HG02642 (cell line): Measurements from ENCODE around the gene UBXN2A.

Source experiments
- ATAC-seq: cut with Tn5 transposase; IDR thresholded peaks from one replicate; pipeline ENCODE4 v1.9.1; 2021; ENCODE audit warnings: mild to moderate bottlenecking; ENCODE audit not compliant: unreplicated experiment, poor library complexity

Gene UBXN2A, protein sequence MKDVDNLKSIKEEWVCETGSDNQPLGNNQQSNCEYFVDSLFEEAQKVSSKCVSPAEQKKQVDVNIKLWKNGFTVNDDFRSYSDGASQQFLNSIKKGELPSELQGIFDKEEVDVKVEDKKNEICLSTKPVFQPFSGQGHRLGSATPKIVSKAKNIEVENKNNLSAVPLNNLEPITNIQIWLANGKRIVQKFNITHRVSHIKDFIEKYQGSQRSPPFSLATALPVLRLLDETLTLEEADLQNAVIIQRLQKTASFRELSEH

DNA sequence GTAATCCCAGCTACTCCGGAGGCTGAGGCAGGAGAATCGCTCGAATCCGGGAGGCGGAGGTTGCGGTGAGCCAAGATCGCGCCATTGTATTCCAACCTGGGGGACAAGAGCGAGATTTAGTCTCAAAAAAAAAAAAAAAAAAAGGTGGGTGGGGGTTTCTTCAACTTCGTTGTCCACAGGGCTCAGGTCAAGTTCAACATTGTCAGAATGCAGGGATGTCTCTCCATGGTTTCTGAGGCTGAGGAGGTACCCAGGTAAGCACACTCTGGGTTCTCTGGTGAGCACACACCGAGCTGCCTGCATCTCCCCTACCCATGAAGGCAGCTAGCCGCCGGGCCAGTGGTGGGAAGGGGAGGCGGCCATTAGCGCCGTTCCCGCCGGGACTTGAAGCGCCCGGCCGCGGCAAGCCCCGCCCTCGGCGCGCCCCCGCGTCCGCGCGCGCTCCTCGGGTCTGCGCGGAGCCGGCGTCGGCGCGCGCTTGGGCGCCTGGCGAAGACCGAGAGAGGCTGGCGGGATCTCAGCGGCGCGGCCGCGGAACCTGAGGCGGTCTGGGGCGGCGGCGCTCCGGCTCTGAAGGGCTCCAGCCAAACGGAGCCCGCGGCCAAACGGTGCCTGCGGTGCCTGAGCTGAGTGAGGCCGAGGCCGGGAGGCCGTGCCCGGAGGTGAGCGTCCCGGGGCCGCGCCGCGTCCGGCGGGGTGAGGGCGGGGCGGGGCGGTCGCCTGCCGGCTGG, at the start of gene UBXN2A:
Gene UBXN2A, plus strand, starts transcription at position 477 of the 731 bp plus-strand sequence. CDS start 17,852 bp downstream, outside the sequence.
- peak; percentile 86 for ATAC-seq

DNA sequence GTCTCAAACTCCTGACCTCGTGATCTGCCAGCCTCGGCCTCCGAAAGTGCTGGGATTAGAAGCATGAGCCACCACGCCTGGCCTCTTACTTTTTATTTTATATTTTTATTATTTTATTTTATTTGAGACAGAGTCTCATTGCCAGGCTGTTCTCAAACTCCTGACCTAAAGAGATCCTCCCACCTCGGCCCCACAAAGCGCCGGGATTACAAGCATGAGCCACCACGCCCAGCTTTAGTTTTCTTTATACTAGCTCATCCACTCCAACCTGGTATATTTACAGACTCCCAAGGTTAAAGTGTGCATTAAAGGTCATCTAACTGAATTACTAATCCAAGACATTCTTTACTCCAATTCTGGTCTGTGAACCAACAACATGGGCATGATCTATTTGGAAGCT, 40.1 kb upstream of the UBXN2A start:
- ATAC-seq, result no peak

DNA sequence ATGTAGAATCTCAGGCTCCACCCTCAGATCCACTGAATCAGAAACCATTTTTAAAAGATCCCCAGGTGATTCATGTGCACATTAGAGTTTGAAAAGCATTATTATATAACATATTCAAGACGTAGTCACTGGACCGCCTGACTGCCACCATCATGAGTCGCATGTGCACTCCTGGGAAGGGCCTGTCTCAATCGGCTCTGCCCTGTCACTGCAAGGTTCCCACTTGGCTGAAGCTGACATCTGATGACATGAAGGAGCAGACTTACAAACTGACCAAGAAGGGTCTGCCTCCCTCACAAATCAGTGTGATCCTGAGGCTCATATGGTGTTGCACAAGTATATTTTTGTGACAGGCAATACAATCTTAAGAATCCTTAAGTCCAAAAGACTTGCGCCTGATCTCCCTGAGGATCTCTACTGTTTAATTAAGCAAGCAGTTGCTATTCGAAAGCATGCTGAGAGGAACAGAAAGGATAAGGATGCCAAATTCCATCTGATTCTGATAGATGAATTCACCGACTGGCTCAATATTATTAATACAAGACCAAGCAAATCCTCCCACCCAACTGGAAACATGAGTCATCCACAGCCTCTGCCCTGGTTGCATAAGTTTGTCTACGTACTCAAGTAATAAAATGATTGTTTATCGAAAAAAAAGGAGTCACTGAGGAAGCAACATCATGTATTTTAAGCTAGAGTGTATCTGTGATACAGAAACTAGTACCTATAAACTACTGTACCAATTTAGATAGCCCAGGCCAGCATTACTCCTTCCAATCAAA, 39.5 kb upstream of the UBXN2A start:
- ATAC-seq, result no peak

DNA sequence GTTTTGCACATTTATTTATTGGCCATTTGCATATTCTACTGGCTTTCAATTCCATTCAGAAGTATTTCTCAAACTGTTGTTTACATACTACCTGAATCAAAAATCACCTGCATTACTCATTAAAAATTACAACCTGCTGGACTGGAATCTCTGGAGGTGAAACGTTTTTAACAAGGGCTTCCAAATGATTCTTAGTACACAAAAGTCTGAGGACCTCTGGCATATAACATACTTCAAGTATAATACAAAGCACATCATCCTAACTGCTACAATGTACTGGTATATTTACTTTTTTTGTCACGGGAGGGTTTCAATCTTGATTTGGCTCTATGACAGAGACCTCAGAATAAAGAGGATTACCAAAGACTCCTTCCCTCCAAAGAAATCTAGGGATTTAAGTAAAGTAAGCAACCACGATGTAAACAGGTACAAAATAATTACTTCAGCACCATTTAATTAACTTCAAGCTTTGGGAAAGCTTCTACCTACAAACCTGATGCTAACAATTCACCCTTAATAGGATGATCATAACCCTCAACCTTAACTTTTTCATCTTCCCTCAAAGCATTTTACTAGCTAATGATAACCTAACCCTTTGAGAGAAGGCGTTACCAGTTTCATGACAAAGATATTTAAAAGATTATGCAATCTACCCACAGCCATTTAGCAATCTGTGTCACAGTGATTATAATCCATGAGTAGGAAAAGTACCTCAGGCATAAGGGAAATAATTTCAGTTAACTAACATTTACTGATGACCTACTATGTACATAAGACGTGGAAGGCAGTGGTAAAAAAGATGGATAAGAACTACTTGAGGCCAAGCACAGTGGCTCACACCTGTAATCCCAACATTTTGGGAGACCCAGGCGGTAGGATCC, 38.1 kb upstream of the UBXN2A start:
- ATAC-seq, result no peak

DNA sequence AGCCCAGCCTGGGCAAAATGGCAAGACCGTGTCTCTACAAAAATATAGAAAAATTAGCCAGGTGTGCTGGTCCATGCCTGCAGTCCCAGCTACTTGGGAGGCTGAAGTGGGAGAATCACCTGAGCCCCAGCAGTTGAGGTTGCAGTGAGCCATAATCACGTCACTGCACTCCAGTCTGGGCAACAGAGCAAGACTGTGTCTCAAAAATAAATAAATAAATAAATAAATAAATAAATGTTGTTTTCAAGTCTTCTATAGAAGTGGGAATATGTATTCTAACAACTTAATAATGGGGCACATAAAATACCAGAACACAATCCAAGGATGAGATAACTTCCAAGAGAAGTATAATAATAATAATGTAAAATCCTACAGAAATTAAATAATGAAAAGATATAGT, 37.2 kb upstream of the UBXN2A start:
- no peak for ATAC-seq

DNA sequence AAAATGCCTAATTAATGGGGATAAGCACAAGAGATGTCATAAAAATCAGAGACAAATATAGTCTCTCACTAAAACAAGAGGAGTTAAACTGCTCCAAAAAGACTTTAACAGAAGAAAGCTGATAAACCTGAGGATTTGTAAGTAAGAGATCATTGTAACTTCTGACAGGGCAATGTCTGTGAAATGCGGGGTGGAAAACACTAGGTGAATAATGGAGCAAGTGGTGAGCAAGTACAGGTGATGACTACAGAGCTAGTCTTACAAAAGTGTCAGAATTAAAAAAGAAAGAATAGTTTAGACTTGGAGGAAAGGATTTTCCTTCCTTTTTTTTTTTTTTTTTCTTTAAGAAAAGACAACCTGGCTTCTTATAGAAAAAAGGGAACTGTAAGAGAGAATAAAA, 36.0 kb upstream of the UBXN2A start:
- no peak for ATAC-seq

DNA sequence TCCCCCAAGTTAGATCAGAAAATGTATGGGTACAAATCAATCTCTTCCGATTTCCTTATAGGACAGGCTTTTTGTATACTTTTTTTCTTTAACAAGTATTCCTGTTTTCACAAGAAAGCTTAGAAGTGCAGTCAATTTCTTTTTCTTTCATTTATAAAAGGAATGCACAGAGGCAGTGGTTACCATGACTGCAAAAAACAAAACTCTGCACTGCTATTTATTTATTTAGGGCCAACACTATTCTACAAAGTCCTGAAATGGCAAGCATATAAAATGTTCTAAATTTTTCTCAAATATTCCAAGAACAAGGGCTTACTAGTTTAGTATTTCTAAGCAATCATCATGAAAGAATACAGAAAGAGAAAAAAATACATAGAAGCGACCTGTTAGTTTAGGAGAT, 35.6 kb upstream of the UBXN2A start:
- ATAC-seq, result no peak

DNA sequence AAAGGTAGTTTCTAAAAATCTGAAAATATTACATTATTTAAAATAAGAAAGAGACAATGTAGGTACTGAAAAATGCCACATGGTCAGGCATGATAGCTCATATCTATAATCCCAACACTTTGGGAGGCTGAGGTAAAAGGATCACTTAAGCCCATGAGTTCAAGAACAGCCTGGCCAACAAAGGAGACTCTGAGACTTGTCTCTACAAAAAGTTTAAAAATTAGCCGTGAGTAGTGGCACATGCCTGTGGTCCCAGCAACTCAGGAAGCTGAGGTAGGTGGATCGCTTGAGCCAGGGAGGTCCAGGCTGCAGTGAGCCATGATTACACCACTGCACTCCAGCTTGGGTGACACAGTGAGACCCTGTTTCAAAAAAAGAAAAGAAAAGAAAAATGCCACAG, 35.1 kb upstream of the UBXN2A start:
- no peak for ATAC-seq

DNA sequence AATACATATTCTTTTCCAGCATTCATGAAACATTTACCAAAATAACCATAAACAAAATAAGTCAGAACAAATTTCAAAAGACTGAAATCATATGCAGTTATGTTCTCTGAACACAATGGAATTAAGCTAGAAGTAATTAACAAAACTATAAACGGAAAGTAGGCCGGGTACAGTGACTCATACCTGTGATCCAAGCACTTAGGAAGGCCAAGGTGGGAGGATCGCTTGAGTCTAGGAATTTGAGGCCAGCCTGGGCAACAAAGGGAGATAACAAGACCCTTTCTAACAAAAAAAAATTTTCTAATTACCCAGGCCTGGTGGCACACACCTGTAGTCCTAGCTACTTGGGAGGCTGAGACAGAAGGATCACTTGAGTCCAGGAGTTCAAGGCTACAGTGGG, 28.2 kb upstream of the UBXN2A start:
- no peak for ATAC-seq

DNA sequence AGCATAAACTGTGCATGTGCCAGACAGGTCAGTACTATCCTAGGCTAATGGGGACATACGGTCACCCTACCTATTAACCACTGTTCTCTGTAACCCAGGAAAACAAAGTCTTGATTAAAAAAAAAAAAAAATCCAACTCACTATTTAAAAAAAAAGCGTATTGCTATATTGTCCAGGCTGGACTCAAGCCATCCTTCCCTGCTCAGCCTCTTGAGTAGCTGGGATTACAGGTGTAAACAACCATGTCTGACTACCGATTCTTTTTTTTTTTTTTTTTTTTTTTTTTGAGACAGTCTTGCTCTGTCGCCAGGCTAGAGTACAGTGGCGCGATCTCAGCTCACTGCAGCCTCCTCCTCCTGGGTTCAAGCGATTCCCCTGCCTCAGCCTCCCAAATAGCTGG, 24.9 kb upstream of the UBXN2A start:
- no peak for ATAC-seq

DNA sequence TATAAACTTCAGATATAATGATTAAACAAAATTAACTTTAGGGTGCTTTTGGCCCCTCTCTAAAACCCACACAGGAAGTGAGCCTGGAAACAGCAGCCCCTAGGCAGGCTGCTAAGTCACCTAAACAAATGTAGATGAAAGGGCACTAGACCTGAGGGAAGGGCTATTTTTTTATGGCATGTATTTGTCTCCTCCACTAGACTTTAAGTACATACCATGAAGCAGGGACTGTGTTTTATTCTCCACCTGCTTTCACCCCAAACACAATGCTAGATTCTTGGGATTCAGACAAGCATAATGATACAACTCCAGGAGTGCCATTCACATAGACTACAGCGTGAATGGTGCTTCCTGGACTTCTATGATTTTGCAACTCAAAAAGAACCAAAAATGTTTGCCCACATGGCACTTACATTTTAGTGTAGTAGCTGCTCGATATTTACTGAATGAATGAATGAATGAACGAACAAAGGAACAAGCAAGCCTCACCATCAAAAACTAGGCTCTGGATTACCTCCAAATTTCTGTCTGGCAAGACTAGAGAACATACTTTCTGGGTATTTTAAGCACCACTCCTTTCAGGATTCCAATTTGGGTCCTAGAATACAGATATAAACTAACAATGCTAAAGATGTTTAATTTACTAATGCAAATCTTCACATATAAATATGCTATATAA, 23.4 kb upstream of the UBXN2A start:
- no peak for ATAC-seq

DNA sequence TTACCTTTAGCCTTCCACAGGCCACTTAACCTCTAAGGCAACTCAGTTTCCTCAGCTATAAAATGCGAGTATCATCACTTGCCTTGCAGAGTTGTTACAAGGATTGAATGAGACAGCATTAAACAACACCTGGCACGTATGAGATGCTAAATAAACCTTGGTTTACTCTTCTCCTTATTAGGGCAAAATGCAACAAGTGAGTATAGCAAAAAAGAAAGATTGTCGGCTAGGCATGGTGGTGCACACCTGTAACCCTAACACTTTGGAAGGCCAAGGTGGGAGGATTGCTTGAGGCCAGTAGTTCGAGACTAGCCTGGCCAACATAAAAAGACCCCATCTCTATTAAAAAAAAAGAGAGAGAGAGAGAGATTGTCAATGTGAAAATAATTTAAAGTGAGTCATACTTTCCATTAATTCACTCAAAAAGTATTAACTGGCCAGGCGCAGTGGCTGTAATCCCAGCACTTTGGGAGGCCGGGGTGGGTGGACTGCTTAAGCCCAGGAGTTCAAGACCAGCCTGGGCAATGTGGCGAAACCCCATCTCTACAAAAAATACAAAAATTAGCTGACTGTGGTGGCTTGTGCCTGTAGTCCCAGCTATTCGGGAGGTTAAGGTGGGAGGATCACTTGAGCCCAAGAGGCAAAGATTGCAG, 21.3 kb upstream of the UBXN2A start:
- ATAC-seq, result no peak

DNA sequence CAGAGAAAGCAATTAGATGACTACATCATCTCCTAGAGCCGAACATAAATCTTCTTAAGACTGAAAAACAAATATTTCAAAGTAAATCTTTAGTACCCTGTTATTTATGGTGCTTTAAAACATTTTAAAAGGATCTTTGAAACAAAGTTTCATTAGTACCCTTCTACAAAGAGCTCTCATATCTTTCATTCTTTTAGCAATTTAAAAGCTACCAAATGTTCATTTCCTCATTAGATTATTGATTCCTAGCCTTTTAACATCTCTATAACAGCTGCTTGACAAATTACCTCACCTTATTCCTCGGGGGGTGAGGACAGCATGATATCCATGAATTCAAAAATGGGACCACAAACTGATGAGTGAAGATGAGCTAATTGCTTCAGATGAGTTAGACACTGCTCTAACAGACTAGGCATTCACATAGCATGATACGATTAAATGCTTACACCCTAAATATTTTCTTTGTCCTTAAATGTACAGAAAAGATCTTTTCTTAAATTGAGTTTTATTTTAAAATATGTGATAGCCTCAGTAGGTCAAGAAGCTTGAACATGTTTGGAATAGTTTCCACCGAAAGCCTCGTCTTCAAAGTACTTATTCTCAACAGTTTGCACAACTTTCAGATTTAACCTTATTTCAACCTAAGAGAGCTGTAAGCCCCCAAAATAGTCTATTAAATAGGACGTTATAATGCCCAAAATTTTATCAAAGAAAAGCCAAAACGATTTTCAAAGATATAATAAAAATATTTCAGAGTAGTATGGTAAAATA, 15.5 kb upstream of the UBXN2A start:
- no peak for ATAC-seq

DNA sequence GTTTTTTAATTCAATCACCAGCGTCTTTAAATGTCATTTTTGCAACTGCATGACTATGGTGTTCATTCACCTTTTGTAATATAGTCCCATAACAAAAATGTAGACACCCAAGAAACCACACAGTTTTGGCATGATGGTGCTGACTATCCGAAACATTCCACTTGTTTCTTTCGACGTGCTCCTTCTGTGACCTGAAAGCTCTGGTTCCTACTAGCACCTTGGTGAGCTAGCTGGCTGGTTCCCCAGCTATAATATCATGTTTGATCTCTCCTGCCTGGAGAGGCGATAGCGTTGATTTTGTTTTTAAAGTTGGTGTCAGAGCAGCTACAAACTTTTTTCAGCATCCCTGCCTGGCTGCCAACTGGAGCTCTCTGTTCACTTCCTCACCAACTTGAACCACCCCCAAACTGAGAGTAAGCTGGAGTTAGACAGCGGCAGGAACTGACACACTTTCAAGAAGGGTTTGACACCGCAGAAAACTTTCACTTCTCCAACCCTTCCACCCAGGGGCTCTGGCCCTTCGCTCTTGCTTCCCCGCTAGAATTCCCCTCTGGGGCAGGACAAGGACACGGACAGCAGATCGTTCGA, 14.5 kb upstream of the UBXN2A start:
- ATAC-seq, result peak; percentile 57

DNA sequence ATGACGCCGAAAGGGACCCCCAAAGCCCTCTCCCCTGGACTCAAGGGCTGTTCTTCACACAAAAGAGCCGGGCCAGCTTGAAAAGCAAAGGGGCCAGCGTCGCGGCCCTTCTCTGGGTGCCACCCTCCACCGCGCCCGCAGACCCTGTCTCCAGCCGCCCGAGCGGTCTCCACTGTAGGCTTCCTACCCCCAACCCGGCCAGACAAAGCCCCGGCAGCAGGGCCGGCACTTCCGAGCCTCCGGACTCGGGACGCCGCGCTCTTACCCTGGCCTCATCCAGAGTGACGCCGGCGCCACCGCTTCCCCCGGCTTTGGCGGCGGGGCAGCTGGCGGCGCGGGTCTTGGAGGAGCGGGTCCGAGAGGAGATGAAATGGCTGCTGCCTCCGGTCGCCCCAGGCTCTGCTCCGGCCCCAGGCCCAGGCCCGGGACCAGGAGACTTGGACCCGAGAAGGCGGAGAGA, 13.9 kb upstream of the UBXN2A start:
- peak; percentile 33 for ATAC-seq

DNA sequence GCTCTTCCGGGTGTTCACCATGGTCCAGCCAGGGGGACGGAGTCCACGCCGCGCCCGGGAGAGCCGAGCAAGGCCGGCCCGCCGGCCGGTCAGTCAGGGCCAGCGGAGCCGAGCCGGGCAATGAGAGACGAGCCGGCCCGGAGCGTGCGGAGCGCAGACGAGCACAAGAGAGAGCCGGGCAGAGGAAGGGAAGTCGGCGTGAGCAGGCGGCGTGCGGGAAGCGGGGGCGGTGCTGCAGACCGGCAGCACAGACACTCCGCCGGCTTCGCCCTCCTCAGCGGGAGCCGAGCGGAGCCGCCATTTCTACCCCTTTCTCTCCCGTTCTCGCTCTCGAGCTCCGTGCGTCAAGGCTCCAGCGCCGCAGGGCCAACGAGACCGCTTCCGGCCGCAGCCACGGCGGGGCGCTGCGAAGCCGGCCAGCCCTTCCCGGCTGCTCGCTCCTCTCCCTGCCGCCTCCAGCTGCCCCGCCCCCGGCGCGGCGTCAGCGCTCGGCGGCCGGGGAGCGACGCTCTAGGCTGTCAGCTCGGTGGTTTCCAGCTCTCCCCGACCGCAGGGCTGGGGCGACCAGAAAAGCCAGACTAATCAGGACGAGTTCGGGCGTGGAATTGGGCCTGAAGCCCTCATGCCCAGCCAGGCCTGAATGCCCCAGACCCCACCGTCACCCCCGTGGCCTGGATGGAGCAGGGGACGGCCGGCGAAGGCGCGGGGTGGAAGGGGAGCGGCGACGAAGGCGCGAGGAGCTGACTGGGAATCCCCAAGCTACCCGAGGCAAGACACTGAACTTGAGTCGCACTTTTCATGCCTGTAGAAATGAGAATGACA, 13.3 kb upstream of the UBXN2A start, which contains the start of gene ATAD2B:
Gene ATAD2B, minus strand, starts transcription at position 374 of the 822 bp plus-strand sequence. Its CDS starts 353 bp downstream, at position 21.
- peak; percentile 81 for ATAC-seq

DNA sequence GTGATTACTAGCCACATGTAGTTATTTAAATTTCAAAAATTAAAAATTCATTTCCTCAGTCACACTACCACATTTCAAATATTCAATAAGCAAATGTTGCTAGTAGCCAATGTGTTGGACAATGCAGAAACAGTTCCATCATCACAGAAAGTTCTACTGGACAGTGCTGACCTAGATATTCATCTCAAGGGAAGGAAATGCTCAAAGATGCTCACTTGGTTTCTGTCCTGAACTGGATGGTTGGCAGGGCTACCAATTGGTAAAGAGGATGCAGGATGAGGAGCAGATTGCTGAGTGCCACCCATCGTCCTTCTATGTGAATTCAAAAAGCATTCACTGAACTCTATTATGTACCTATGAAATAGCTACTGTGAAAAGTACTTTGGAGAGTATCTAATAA, 6.0 kb upstream of the UBXN2A start:
- ATAC-seq, result no peak
